ENCODE measurements around the gene EGF. TPM values are rescaled to one million over a fixed set of nuclear protein-coding genes. Genes with fewer than 3 reads are reported as not detected.

The EGF gene
- total RNA-seq, 1 donor from 2014 or later = 6.6 TPM

- Histone ChIP-seq H3K4me3 (no peak overlapping the region), H3K4me1 (no peaks in the 10 kb centered on the region), H4K20me1 (ENCODE audit: low read depth) (no peaks in the 10 kb centered on the region), H3K36me3 (no peaks in the 10 kb centered on the region), H3F3A (ENCODE audit: low read depth) (no peaks in the 10 kb centered on the region), H3K27ac (no peak overlapping the region), H3K27me3 (no peaks in the 10 kb centered on the region), H3K9ac (no peak overlapping the region), H3K4me2 (no peak overlapping the region), H3K79me2 (ENCODE audit: low read depth) (no peaks in the 10 kb centered on the region), H3K9me3 (ENCODE audit: low read depth) (no peaks in the 10 kb centered on the region), H2AFZ (replicated peaks) (no peak overlapping the region)
- no peak for DNase-seq (ENCODE audit: low spot score)
- Mint-ChIP-seq H3K36me3 (peaks cover 4% of the 10 kb centered on the region), H3K4me3 (no peak overlapping the region), H3K27ac (no peak overlapping the region), H3K9me3 (no peaks in the 10 kb centered on the region), H3K4me1 (no peaks in the 10 kb centered on the region), H3K27me3 (ENCODE audit: insufficient read depth, low read depth) (peaks cover 2% of the 10 kb centered on the region)
- TF ChIP-seq, protein P1, sequence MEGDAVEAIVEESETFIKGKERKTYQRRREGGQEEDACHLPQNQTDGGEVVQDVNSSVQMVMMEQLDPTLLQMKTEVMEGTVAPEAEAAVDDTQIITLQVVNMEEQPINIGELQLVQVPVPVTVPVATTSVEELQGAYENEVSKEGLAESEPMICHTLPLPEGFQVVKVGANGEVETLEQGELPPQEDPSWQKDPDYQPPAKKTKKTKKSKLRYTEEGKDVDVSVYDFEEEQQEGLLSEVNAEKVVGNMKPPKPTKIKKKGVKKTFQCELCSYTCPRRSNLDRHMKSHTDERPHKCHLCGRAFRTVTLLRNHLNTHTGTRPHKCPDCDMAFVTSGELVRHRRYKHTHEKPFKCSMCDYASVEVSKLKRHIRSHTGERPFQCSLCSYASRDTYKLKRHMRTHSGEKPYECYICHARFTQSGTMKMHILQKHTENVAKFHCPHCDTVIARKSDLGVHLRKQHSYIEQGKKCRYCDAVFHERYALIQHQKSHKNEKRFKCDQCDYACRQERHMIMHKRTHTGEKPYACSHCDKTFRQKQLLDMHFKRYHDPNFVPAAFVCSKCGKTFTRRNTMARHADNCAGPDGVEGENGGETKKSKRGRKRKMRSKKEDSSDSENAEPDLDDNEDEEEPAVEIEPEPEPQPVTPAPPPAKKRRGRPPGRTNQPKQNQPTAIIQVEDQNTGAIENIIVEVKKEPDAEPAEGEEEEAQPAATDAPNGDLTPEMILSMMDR (IDR thresholded peaks at IDR 0.05) = no peak
- TF ChIP-seq EZH2phosphoT487 (IDR thresholded peaks at IDR 0.05) = no peak
- TF ChIP-seq EZH2 (IDR thresholded peaks at IDR 0.05) = no peak
Observed at GRCh38 chr4:109944591-109944990, 31.9 kb downstream of the EGF start.

DNA sequence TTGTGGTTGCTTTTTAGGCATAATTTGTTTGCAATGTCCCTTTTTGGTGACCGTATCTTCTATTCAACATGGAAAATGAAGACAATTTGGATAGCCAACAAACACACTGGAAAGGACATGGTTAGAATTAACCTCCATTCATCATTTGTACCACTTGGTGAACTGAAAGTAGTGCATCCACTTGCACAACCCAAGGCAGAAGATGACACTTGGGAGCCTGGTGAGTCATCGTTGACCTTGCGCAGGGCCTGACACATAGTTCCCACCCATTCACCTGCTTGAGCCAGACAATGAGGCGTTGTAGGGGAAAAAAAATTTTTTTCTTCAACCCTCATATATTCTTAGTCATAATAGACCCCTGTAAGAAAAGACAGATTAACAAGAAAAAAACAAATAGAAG lies 32.4 kb downstream of the EGF start:
- no peaks in the 10 kb centered on the region for H3F3A ChIP-seq (ENCODE audit: low read depth)
- H2AFZ ChIP-seq (replicated peaks) = no peak overlapping the region
- H3K4me1 Mint-ChIP-seq = no peaks in the 10 kb centered on the region
- TF ChIP-seq EZH2 (IDR thresholded peaks at IDR 0.05) (no peak), EZH2phosphoT487 (IDR thresholded peaks at IDR 0.05) (no peak)
- TF ChIP-seq, protein P1 (IDR thresholded peaks at IDR 0.05) = no peak
- H3K4me3 ChIP-seq = no peak overlapping the region
- no peak overlapping the region for H3K27ac Mint-ChIP-seq
- no peak overlapping the region for H3K9ac ChIP-seq
- H3K4me2 ChIP-seq = no peak overlapping the region
- H3K27me3 ChIP-seq = no peaks in the 10 kb centered on the region
- no peak for DNase-seq (ENCODE audit: low spot score)
- no peak overlapping the region for H3K27ac ChIP-seq
- no peaks in the 10 kb centered on the region for H3K9me3 Mint-ChIP-seq
- H3K4me1 ChIP-seq = no peaks in the 10 kb centered on the region
- H3K79me2 ChIP-seq (ENCODE audit: low read depth) = no peaks in the 10 kb centered on the region
- H3K9me3 ChIP-seq (ENCODE audit: low read depth) = no peaks in the 10 kb centered on the region
- H4K20me1 ChIP-seq (ENCODE audit: low read depth) = no peaks in the 10 kb centered on the region
- H3K36me3 Mint-ChIP-seq = peaks cover 4% of the 10 kb centered on the region
- no peak overlapping the region for H3K4me3 Mint-ChIP-seq
- H3K36me3 ChIP-seq = no peaks in the 10 kb centered on the region
- H3K27me3 Mint-ChIP-seq (ENCODE audit: insufficient read depth, low read depth) = peaks cover 2% of the 10 kb centered on the region

DNA sequence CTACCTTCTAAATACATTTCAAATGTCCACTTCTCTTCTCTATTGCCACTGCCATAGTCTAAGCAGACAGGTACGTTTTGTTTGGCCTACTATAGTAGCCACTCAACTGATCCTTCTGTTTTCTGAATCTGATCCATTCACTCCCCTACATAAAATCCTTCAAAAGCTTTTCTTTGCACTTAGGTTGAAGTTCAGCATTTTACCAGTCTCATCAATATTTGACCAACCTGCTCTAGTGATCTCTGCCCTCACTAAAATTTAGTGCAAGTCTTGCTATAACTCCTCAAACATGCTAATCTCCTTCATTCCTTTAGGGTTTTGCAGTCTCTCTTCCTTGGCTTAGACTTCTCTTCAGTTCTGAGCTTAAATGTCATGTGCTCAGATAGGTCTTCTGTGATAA lies 33.4 kb downstream of the EGF start:
- no peaks in the 10 kb centered on the region for H3K9me3 Mint-ChIP-seq
- H3K27ac Mint-ChIP-seq = no peak overlapping the region
- Histone ChIP-seq H3K9me3 (ENCODE audit: low read depth) (no peaks in the 10 kb centered on the region), H3K79me2 (ENCODE audit: low read depth) (no peaks in the 10 kb centered on the region), H2AFZ (replicated peaks) (no peak overlapping the region), H3K9ac (no peak overlapping the region), H4K20me1 (ENCODE audit: low read depth) (no peaks in the 10 kb centered on the region), H3K4me3 (no peak overlapping the region), H3K27me3 (no peaks in the 10 kb centered on the region), H3K27ac (no peak overlapping the region), H3K4me1 (no peaks in the 10 kb centered on the region), H3K36me3 (no peaks in the 10 kb centered on the region), H3K4me2 (no peak overlapping the region), H3F3A (ENCODE audit: low read depth) (no peaks in the 10 kb centered on the region)
- TF ChIP-seq, protein P1 (IDR thresholded peaks at IDR 0.05) = no peak
- TF ChIP-seq EZH2phosphoT487 (IDR thresholded peaks at IDR 0.05) (no peak), EZH2 (IDR thresholded peaks at IDR 0.05) (no peak)
- peaks cover 4% of the 10 kb centered on the region for H3K36me3 Mint-ChIP-seq
- no peak for DNase-seq (ENCODE audit: low spot score)
- peaks cover 2% of the 10 kb centered on the region for H3K27me3 Mint-ChIP-seq (ENCODE audit: insufficient read depth, low read depth)
- no peaks in the 10 kb centered on the region for H3K4me1 Mint-ChIP-seq
- no peak overlapping the region for H3K4me3 Mint-ChIP-seq

Data from neural progenitor cell (in vitro differentiated cells).